ENCODE results near the gene BRD3.

DNA sequence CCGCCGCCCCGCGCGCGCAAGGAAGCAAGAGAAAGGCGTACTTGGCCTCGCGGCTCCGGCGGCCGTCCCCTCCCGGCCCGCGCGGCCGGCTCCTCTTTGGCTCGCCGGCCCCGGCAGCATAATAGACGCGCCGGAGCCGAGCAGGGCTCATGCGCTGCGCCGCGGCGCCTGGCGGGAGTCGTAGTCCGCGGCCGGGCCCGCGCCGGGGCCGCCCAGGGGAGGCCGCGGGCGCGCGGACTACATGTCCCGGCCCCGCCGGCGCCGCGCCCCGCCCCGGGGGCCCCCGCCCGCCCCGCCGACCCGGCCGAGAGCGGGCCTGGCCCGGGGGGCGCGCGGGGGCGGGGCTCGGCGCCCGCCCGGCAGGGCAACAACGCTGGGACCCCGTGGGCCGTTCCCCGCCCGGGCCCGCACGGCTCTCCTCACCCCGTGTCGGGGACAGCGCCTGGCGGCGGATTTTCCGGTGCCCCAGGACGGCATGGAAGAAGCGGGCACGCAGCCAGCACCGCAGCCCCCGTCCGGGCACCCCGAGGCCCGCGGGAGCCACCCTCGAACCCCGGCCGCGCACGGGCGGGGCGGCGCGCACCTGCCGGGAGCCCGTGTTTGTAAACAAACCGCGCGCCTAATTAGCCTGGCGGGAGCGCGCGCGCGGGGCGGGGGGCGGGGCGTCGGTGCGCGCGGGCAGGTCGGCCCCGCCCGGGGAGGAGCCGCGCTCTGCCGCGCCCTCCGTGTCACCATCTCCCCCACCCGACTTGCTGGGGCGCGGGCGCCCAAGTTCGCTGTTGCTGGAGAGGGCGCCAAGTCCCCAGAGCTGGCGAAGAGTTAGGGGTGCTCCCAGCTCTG, at the start of gene BRD3:
- TF ChIP-seq, protein P1, sequence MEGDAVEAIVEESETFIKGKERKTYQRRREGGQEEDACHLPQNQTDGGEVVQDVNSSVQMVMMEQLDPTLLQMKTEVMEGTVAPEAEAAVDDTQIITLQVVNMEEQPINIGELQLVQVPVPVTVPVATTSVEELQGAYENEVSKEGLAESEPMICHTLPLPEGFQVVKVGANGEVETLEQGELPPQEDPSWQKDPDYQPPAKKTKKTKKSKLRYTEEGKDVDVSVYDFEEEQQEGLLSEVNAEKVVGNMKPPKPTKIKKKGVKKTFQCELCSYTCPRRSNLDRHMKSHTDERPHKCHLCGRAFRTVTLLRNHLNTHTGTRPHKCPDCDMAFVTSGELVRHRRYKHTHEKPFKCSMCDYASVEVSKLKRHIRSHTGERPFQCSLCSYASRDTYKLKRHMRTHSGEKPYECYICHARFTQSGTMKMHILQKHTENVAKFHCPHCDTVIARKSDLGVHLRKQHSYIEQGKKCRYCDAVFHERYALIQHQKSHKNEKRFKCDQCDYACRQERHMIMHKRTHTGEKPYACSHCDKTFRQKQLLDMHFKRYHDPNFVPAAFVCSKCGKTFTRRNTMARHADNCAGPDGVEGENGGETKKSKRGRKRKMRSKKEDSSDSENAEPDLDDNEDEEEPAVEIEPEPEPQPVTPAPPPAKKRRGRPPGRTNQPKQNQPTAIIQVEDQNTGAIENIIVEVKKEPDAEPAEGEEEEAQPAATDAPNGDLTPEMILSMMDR (conservative IDR thresholded peaks at IDR 0.05; ENCODE audit: low read length) = no peak
- TF ChIP-seq EZH2phosphoT487 (IDR thresholded peaks at IDR 0.05; ENCODE audit: borderline replicate concordance, low read depth, low read length) = no peak
